Gastrocnemius medialis (tissue), 4 donors: ENCODE data around the gene CCDC195.

ENCODE experiments used
- CTCF ChIP-seq, 5 experiments: fragments of 450-650 bp in 3 of 5; fragments of 200-600 bp in 2 of 5; sonication (generic) in 2 of 5; IDR thresholded peaks in 4 of 5; conservative IDR thresholded peaks in 1 of 5; 1 replicate in 4 of 5; 2 replicates in 1 of 5; pipeline ENCODE4 v1.5.1; 2016 to 2019; ENCODE audit warnings: antibody characterized with exemption in 5 of 5, mild to moderate bottlenecking in 3 of 5, moderate library complexity in 3 of 5
- POLR2A ChIP-seq, 2 donors: fragments of 450-650 bp; IDR thresholded peaks; one replicate each; pipeline ENCODE4 v1.6.1; 2017; ENCODE audit warnings: antibody characterized with exemption in 2 of 2, mild to moderate bottlenecking in 2 of 2, moderate library complexity in 2 of 2

GRCh38 chr2:224722770-224723169 lies 6.6 kb upstream of the CCDC195 start:
- TF ChIP-seq POLR2A (IDR thresholded peaks at IDR 0.05) = no peak
- no peak for TF ChIP-seq CTCF (IDR thresholded peaks at IDR 0.05 in 4 of 5, conservative IDR thresholded peaks at IDR 0.05 in 1 of 5)
